Embryonic facial prominence (tissue), 1 donor: Measurements from ENCODE around the gene PCDH15.

Source experiments
- DNase-seq: peaks from one replicate; pipeline ENCODE4 v3.0.0-alpha.2; 2016; ENCODE audit errors: extremely low spot score

PCDH15 gene

GRCh38 chr10:54708021-54708420 lies 93.0 kb downstream of the PCDH15 start:
- DNase-seq = no peak

- DNase-seq = no peak
Measured at GRCh38 chr10:54702583-54703485, 98.2 kb downstream of the PCDH15 start.

GRCh38 chr10:54691331-54691730 lies 109.7 kb downstream of the PCDH15 start:
- no peak for DNase-seq

DNA sequence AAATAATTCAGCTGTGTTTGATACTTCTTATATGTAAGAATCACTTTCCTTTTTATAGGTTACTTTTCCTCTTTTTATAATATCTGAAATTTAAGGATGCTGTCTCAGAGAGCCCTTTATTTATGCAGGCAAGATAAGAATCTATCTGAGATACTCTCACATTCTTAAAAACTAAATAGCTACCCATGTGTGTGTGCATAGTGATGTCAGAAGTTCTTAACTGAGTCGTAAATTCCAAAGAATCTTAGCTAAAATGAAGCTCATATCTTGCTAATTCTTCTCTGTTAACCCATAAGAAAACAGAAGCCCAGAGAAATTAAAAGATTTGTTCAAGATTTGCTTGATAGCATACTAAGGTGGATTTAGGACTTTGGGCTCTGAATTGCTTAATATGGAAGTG lies 118.5 kb downstream of the PCDH15 start:
- no peak for DNase-seq

DNA sequence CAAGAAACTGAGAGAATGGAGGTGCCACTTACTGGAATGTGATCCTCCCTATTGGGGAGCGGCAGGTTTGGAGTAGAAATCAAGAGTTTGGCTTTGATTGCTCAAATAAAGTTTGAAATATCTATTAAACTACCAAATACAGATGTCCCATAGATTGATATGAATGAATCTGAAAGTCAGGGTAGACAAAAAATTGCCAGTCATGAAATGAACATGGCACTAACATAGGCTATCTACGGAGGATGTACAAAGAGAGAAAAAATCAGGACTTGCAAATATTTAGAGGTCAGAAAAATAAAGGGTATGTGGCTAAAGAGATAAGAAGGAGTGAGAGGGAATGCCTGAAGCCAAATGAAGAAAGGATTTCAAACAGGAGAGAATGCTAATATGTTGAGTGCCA lies 119.9 kb downstream of the PCDH15 start:
- no peak for DNase-seq

DNA sequence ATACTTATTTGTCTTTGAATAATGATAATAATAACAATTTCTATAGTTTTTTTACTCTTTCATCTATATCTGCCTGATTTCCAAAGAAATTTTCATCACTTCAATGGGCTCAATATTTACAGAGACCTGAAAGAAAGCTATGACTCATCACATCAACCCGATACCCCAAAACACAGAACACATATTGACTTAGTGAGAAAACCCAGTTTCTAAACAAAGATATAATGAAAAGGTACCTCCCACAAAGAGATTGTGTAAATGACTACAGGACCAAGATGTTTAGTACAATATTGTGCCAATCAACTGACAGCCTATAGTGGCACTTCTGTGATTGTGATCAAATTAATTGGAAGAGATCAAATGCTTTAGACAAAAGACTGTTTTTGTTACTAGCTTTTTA lies 133.9 kb downstream of the PCDH15 start:
- no peak for DNase-seq

- no peak for DNase-seq
Measured at GRCh38 chr10:54666192-54666591, 134.8 kb downstream of the PCDH15 start.

- DNase-seq = no peak
Measured at GRCh38 chr10:54665095-54665494, 135.9 kb downstream of the PCDH15 start.

GRCh38 chr10:54660397-54660796 lies 140.6 kb downstream of the PCDH15 start:
- no peak for DNase-seq

DNA sequence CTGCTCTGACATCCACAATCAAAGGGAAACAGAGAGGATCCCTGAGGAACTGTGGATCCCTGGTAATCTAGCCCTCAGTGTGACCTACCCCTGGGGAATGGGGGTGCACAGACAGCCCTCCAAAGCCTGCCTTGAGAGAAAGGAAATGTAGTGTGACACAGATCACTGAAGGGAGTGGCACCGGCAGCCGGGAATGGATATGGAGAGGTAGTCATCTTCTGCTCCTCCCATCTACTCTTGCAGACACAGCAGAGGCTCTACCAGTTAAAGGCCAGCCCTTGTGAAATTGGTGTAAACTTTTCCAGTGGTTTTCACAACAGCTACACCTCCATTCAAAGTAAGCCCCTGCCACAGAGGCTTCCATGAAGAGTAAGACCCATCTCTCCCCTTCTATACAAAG lies 144.4 kb downstream of the PCDH15 start:
- no peak for DNase-seq

GRCh38 chr10:54653518-54653917 lies 147.5 kb downstream of the PCDH15 start:
- no peak for DNase-seq

- no peak for DNase-seq
Measured at GRCh38 chr10:54650547-54650946, 150.5 kb downstream of the PCDH15 start.

GRCh38 chr10:54622017-54622416 lies 179.0 kb downstream of the PCDH15 start:
- no peak for DNase-seq

DNA sequence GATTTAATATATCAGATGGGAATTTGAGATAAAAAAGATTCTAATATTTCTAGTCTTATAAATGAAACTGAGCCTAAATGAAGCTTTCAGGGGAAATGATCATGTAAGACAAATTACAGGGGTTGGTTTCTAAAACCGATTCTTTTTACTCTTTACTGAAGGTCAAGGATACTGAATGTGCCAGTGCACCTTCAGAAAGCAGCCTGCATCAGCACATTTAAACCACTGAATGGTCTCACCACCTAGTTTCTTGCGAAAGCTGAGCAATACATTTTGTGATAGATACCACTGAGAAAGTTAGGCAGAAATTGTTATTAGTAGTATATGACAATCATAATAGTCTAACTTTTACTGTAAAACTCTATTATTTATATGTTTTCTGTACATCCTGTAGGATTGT lies 180.7 kb downstream of the PCDH15 start:
- DNase-seq = no peak

- no peak for DNase-seq
Measured at GRCh38 chr10:54614072-54614471, 187.0 kb downstream of the PCDH15 start.

DNA sequence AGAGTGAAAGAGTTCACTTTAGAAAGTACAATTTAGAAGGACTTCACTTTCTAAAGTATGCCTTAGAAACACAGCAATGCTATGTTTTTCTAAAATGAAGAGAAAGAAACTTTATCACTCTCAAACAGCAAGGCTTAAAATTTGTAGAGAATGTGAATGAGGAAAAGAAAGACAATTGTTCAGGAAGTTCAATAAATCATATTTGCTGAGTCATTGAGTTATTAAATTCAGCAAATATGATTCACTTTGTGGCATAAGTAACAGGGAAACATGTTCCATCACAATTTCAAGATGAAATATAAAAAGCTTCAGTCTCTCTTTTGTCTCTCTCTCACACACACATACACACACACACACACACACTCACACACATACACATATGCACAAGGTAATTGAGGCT lies 187.9 kb downstream of the PCDH15 start:
- no peak for DNase-seq

- DNase-seq = no peak
Measured at GRCh38 chr10:54609423-54609822, 191.6 kb downstream of the PCDH15 start.

DNA sequence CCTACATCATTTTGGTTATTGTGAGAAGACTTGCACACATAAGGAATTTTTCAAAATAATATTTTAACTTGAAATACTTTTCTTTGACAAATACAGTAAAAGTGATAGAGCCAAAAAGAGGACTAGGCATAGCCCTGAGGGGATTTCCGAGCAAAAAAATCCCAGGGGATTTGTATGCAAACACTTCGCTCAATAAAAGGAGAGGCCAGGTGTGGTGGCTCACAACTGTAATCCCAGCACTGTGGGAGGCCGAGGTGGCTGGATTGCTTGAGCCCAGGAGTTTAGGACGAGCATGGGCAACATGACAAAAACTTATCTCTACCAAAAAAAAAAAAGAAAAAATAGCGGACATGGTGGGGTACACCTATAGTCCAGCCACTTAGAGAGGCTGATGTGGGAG lies 193.0 kb downstream of the PCDH15 start:
- DNase-seq = no peak

DNA sequence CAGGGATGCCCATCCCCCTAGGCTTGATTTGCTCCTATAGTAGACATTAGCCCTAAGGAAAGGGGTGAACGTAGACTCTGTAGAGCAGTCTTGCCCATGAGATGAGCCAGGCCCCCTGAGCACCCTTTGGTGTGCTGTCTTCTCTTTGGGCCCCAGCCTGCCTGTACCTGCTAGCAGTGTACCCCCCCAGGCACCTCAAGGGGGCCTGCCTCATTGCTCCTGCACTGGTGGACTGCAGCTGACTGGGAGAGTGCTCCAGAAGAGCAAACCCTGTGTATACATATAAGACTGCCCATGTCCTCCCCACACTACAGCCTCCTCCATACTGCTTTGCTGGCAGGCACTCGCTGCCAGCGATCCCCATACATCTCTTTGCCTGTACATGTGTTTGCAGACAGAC lies 206.7 kb downstream of the PCDH15 start:
- no peak for DNase-seq

DNA sequence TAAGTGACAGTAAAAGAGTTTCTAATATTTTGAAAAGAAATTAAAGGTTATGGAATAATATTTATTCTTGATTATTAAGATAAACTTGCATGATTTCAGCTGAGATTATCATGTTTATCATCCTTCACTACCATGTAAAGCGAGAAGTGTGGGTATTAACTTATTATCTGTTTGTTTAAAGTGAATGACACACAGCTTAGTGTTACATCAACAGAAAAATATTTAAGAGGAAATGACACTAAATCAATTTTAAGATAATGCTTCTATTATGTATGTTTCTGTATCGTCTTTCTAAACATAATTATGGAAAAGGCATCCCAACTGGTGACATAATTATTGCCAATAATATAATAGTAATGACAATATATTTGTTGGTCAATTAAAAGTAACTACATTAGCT lies 213.1 kb downstream of the PCDH15 start:
- DNase-seq = no peak

DNA sequence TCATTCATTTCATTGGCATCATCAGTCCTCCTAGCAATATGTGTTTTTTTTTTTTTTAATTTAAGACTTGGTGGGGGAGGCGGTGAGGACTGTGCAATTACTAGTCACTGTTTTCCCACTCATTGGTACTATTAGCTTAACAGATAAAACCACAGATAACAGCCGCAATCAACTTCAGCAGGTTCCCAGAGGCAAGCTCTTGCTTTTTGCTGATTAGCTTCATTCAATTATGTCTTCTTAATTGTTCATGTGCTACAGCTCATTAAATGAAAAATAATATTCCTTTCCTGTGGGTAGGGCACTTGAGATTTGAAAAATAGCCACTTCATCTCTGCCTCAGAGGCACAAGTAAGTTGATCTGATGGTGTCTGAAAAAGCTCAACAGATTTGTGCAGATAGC lies 215.5 kb downstream of the PCDH15 start:
- DNase-seq = no peak

DNA sequence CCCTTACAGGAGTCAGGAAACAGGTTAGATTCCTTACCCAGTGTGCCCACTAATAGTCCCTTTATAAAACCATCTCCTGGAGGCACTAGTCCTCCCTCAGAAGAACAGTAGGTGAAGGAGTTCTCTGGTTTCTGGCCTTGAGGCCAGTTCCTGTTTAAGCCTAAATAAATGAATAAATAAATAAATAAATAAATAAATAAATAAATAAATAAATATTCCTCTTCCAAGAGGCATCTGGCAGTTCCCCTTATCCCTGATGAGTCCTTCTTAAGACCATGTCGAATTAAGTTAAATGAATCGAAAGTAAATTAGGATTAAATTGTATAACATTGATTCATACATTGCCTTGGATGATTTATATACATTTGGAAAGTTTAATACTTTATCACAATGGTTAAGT lies 223.3 kb downstream of the PCDH15 start:
- no peak for DNase-seq

DNA sequence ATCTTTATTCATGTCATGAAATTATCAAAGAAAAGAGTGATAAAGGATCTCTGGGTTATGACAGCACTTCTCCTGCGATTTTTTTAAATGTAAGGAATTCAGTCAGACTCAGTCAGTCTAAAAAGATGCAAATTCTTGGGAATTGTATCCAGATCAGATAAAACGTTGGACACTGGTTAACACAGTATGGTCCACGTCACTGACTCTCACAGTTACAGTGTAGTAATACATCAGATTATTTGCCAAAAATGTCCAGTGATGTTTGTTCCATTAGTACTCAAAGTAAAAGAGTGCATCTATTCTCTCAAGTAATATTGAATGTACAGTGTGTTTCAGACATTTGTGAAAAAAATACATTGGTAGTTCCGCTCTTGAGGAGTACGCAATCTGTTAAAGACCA lies 224.5 kb downstream of the PCDH15 start:
- no peak for DNase-seq

GRCh38 chr10:54559498-54559897 lies 241.5 kb downstream of the PCDH15 start:
- DNase-seq = no peak
